ENCODE measurements around the gene CHSY3.

CHSY3 gene

GRCh38 chr5:129971714-129972113, 67.4 kb downstream of the CHSY3 start:
- Histone ChIP-seq H3K79me2 (ENCODE audit: insufficient read depth, low read depth) (no peaks in the 10 kb centered on the region), H3K4me2 (0 out of 2 replicates have a peak overlapping the region, but pooled peaks have one; percentile 3), H3K27ac (no peak overlapping the region), H3K27me3 (ENCODE audit: insufficient read depth, low read depth) (no peaks in the 10 kb centered on the region), H3K36me3 (ENCODE audit: insufficient read depth) (no peaks in the 10 kb centered on the region), H3K4me1 (ENCODE audit: low read depth, poor library complexity, severe bottlenecking) (peaks cover 17% of the 10 kb centered on the region), H3K9ac (no peak overlapping the region), H4K20me1 (ENCODE audit: insufficient read depth) (no peaks in the 10 kb centered on the region), H2AFZ (ENCODE audit: low read depth) (no peak overlapping the region), H3K4me3 (IDR thresholded peaks at IDR 0.05; ENCODE audit: insufficient read depth, low read depth, low read length) (no peak overlapping the region)
- no peak for TF ChIP-seq CTCF (conservative IDR thresholded peaks at IDR 0.05; ENCODE audit: low read depth, low read length)

- Histone ChIP-seq H3K4me3 (IDR thresholded peaks at IDR 0.05; ENCODE audit: insufficient read depth, low read depth, low read length) (no peak overlapping the region), H3K4me2 (no peak overlapping the region), H4K20me1 (ENCODE audit: insufficient read depth) (no peaks in the 10 kb centered on the region), H3K79me2 (ENCODE audit: insufficient read depth, low read depth) (no peaks in the 10 kb centered on the region), H3K27me3 (ENCODE audit: insufficient read depth, low read depth) (no peaks in the 10 kb centered on the region), H3K36me3 (ENCODE audit: insufficient read depth) (no peaks in the 10 kb centered on the region), H3K9ac (no peak overlapping the region), H2AFZ (ENCODE audit: low read depth) (no peak overlapping the region), H3K4me1 (ENCODE audit: low read depth, poor library complexity, severe bottlenecking) (peaks cover 25% of the 10 kb centered on the region), H3K27ac (no peak overlapping the region)
- TF ChIP-seq CTCF (conservative IDR thresholded peaks at IDR 0.05; ENCODE audit: low read depth, low read length), result no peak
Observed at GRCh38 chr5:129972465-129973141, 68.3 kb downstream of the CHSY3 start.

- TF ChIP-seq CTCF (conservative IDR thresholded peaks at IDR 0.05; ENCODE audit: low read depth, low read length), result no peak
- H3K36me3 ChIP-seq (ENCODE audit: insufficient read depth), result no peaks in the 10 kb centered on the region
- H3K27ac ChIP-seq, result no peak overlapping the region
- no peak overlapping the region for H3K4me2 ChIP-seq
- H3K4me3 ChIP-seq (IDR thresholded peaks at IDR 0.05; ENCODE audit: insufficient read depth, low read depth, low read length), result no peak overlapping the region
- no peak overlapping the region for H2AFZ ChIP-seq (ENCODE audit: low read depth)
- H3K79me2 ChIP-seq (ENCODE audit: insufficient read depth, low read depth), result no peaks in the 10 kb centered on the region
- H3K27me3 ChIP-seq (ENCODE audit: insufficient read depth, low read depth), result no peaks in the 10 kb centered on the region
- peaks cover 35% of the 10 kb centered on the region for H3K4me1 ChIP-seq (ENCODE audit: low read depth, poor library complexity, severe bottlenecking)
- H3K9ac ChIP-seq, result no peak overlapping the region
- no peaks in the 10 kb centered on the region for H4K20me1 ChIP-seq (ENCODE audit: insufficient read depth)
Observed at GRCh38 chr5:129973716-129974426, 69.6 kb downstream of the CHSY3 start.

- H4K20me1 ChIP-seq (ENCODE audit: insufficient read depth), result no peaks in the 10 kb centered on the region
- peak overlapping the region; percentile 24 for H3K4me2 ChIP-seq
- TF ChIP-seq CTCF (conservative IDR thresholded peaks at IDR 0.05; ENCODE audit: low read depth, low read length), result no peak
- H3K9ac ChIP-seq, result no peak overlapping the region
- H3K4me3 ChIP-seq (IDR thresholded peaks at IDR 0.05; ENCODE audit: insufficient read depth, low read depth, low read length), result no peak overlapping the region
- no peaks in the 10 kb centered on the region for H3K36me3 ChIP-seq (ENCODE audit: insufficient read depth)
- no peak overlapping the region for H3K27ac ChIP-seq
- no peaks in the 10 kb centered on the region for H3K27me3 ChIP-seq (ENCODE audit: insufficient read depth, low read depth)
- H3K79me2 ChIP-seq (ENCODE audit: insufficient read depth, low read depth), result no peaks in the 10 kb centered on the region
- peaks cover 18% of the 10 kb centered on the region for H3K4me1 ChIP-seq (ENCODE audit: low read depth, poor library complexity, severe bottlenecking)
- no peak overlapping the region for H2AFZ ChIP-seq (ENCODE audit: low read depth)
Observed at GRCh38 chr5:129977810-129978209, 73.5 kb downstream of the CHSY3 start.

Data from KMS-11 (cell line).